Renal pelvis (tissue), 12 donors: ENCODE data around the gene HAND1. TPM values are rescaled to one million over a fixed set of nuclear protein-coding genes. Genes with fewer than 3 reads are reported as not detected.
A peak's percentile ranks its signal among the peaks of the same experiment; 100 is the strongest.
"Not testable (repeated sequence)": the region's sequence is repeated elsewhere in the genome, so short reads cannot be mapped to it uniquely, and the experiment has no call there.

ENCODE experiments used
- DNase-seq: peaks from one replicate; pipeline ENCODE4 v3.0.0-alpha.2; 2013
- long read RNA-seq, 16 experiments: transcript quantifications; one replicate each; lab custom pipeline, GENCODE V29; 2026
- polyA plus RNA-seq, 3 donors: library from polyadenylated mRNA; unstranded; fragments of 120-200 nt; gene quantifications; one replicate each; pipeline ENCODE4 v1.2.1, GENCODE V29; 2013; ENCODE audit not compliant: insufficient read length in 3 of 3

HAND1 gene
- not detected for polyA plus RNA-seq
- long read RNA-seq, donor 1 = 0 reads
- long read RNA-seq, donor 2 = 0 reads
- long read RNA-seq, donor 3 = 0 reads
- long read RNA-seq, donor 4 = 0 reads
- long read RNA-seq, donor 5 = 0 reads
- long read RNA-seq, donor 6 = 0 reads
- long read RNA-seq, donor 7 = 0 reads
- long read RNA-seq, donor 8 = 0 reads
- long read RNA-seq, donor 9 = 0 reads
- long read RNA-seq, donor 10 = 0 reads
- long read RNA-seq, donor 11 = 0 reads
- long read RNA-seq, donor 12 = 0 reads
- long read RNA-seq, donor 13 = 0 reads
- long read RNA-seq, donor 14 = 0 reads
- long read RNA-seq, donor 15 = 0 reads
- long read RNA-seq, donor 16 = 0 reads

GRCh38 chr5:154478224-154478565 is at the start of gene HAND1:
HAND1 (minus strand) TSS chr5:154478227; CDS start chr5:154478008, 219 bp downstream.
- DNase-seq = no peak

GRCh38 chr5:154526231-154527226 is 48.5 kb upstream of the HAND1 start:
- DNase-seq = no peak

- no peak for DNase-seq
Measured at GRCh38 chr5:154524859-154525258, 46.8 kb upstream of the HAND1 start.

- DNase-seq = no peak
Measured at GRCh38 chr5:154524181-154524580, 46.2 kb upstream of the HAND1 start.

- DNase-seq = peak; percentile 11
Measured at GRCh38 chr5:154523709-154524108, 45.7 kb upstream of the HAND1 start.

- DNase-seq = no peak
Measured at GRCh38 chr5:154523104-154523503, 45.1 kb upstream of the HAND1 start.

GRCh38 chr5:154522284-154522683 is 44.3 kb upstream of the HAND1 start:
- DNase-seq = no peak

GRCh38 chr5:154521756-154522155 is 43.7 kb upstream of the HAND1 start:
- DNase-seq = no peak

- peak; percentile 50 for DNase-seq
Measured at GRCh38 chr5:154520861-154521453, 42.9 kb upstream of the HAND1 start.

GRCh38 chr5:154519359-154519758 is 41.3 kb upstream of the HAND1 start:
- DNase-seq = no peak

- no peak for DNase-seq
Measured at GRCh38 chr5:154518438-154518867, 40.4 kb upstream of the HAND1 start.

GRCh38 chr5:154517810-154518437 is 39.9 kb upstream of the HAND1 start:
- DNase-seq = no peak

- no peak for DNase-seq
Measured at GRCh38 chr5:154517181-154517580, 39.2 kb upstream of the HAND1 start.

- no peak for DNase-seq
Measured at GRCh38 chr5:154516475-154516874, 38.4 kb upstream of the HAND1 start.

GRCh38 chr5:154515488-154515887 is 37.5 kb upstream of the HAND1 start:
- not testable (repeated sequence) for DNase-seq

GRCh38 chr5:154514331-154514730 is 36.3 kb upstream of the HAND1 start:
- no peak for DNase-seq

GRCh38 chr5:154513669-154514084 is 35.6 kb upstream of the HAND1 start:
- DNase-seq = no peak

- no peak for DNase-seq
Measured at GRCh38 chr5:154511984-154512383, 34.0 kb upstream of the HAND1 start.

GRCh38 chr5:154509784-154510555 is 31.9 kb upstream of the HAND1 start:
- DNase-seq = no peak

- no peak for DNase-seq
Measured at GRCh38 chr5:154508114-154508513, 30.1 kb upstream of the HAND1 start.

- DNase-seq = no peak
Measured at GRCh38 chr5:154506716-154507080, 28.7 kb upstream of the HAND1 start.
